Thoracic aorta (tissue), 2 donors: ENCODE data around the gene H6PD. TPM values are rescaled to one million over a fixed set of nuclear protein-coding genes. Genes with fewer than 3 reads are reported as not detected.

Experiments
- ATAC-seq: fragments of 150-250 bp; one replicate; pipeline ENCODE4 v1.8.0; 2017; ENCODE audit warnings: low read depth; ENCODE audit not compliant: insufficient number of reproducible peaks, low FRiP score
- DNase-seq: peaks from one replicate; pipeline ENCODE4 v3.0.0-alpha.2; 2020; ENCODE audit warnings: low spot score
- H3K27ac ChIP-seq, 2 donors: fragments of 200-600 bp; sonication (generic); 1 replicate in 1 of 2; 2 replicates in 1 of 2; pipeline ENCODE4 v1.5.1; 2016; ENCODE audit warnings: mild to moderate bottlenecking in 2 of 2, moderate library complexity in 2 of 2
- H3K27me3 ChIP-seq: fragments of 200-600 bp; sonication (generic); replicated peaks from 2 replicates; pipeline ENCODE4 v1.6.0; 2016; ENCODE audit warnings: mild to moderate bottlenecking; ENCODE audit not compliant: insufficient read depth
- H3K36me3 ChIP-seq: fragments of 200-600 bp; sonication (generic); one replicate; pipeline ENCODE4 v1.5.1; 2016
- H3K4me1 ChIP-seq, 2 donors: fragments of 200-600 bp; sonication (generic); 1 replicate in 1 of 2; 2 replicates in 1 of 2; pipeline versions ENCODE4 v1.5.1 to v1.6.0; 2016; ENCODE audit warnings: low read depth in 2 of 2, mild to moderate bottlenecking in 1 of 2; ENCODE audit not compliant: control insufficient read depth in 1 of 2
- H3K4me3 ChIP-seq: fragments of 200-600 bp; sonication (generic); 2 replicates; pipeline ENCODE4 v1.5.1; 2016; ENCODE audit warnings: mild to moderate bottlenecking
- H3K9me3 ChIP-seq: fragments of 200-600 bp; sonication (generic); 2 replicates; pipeline ENCODE4 v1.5.1; 2016
- CTCF ChIP-seq: fragments of 200-600 bp; sonication (generic); IDR thresholded peaks from one replicate; pipeline ENCODE4 v1.5.1; 2019; ENCODE audit warnings: antibody characterized with exemption
- total RNA-seq, 2 donors: library from RNA; depleted of rRNA; stranded (reverse); fragments of >200 nt; gene quantifications; one replicate each; pipeline versions ENCODE4 v1.1.0 to v1.2.3, GENCODE V29; 2016

H6PD gene
- total RNA-seq, 2 donors from 2014 or later: 57.8 to 80.6 TPM

GRCh38 chr1:9271861-9272595 lies 37.5 kb downstream of the H6PD start:
- Histone ChIP-seq H3K9me3 (no peaks in the 10 kb centered on the region), H3K36me3 (no peaks in the 10 kb centered on the region), H3K27me3 (no peaks in the 10 kb centered on the region), H3K27ac (no peak overlapping the region), H3K4me1 (peaks cover 0 to 16% of the 10 kb centered on the region in 2 donors), H3K4me3 (no peak overlapping the region)
- no peak for TF ChIP-seq CTCF
- no peak for DNase-seq
- no peak for ATAC-seq

- ATAC-seq (no peak), DNase-seq (no peak)
- TF ChIP-seq CTCF: no peak
- Histone ChIP-seq H3K27me3 (no peaks in the 10 kb centered on the region), H3K9me3 (no peaks in the 10 kb centered on the region), H3K4me1 (peaks cover 6 to 24% of the 10 kb centered on the region in 2 donors), H3K36me3 (no peaks in the 10 kb centered on the region), H3K27ac (no peak overlapping the region), H3K4me3 (no peak overlapping the region)
Measured at GRCh38 chr1:9273177-9273576, 38.6 kb downstream of the H6PD start.

GRCh38 chr1:9275161-9275560 lies 40.6 kb downstream of the H6PD start:
- no peak overlapping the region for H3K27ac ChIP-seq
- H3K4me3 ChIP-seq: no peak overlapping the region
- DNase-seq (no peak), ATAC-seq (no peak)
- H3K9me3 ChIP-seq: no peaks in the 10 kb centered on the region
- no peaks in the 10 kb centered on the region for H3K27me3 ChIP-seq
- no peak for TF ChIP-seq CTCF
- H3K36me3 ChIP-seq: no peaks in the 10 kb centered on the region
- H3K4me1 ChIP-seq: peaks cover 15 to 42% of the 10 kb centered on the region in 2 donors

DNA sequence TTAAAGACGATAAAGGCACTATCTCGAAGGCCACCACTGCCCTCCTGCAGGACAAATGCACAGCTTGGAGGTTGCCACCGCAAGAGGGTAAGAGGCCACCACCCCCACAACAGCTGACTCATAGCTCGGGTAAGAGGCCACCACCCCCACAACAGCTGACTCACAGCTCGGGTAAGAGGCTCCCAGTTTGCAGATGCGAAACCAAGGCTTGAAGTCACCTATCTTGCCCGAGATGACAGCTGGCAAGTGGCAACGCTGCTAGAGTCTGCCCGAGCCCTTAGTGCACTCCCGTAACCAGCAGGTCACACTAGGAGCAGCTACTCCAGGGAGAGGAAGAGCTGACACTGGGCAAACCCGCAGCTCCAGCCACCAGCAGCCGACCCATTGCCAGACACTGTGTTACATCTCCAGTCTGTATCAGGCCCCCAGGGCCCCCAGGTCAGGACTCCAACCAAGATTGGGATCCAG lies 41.0 kb downstream of the H6PD start:
- TF ChIP-seq CTCF: no peak
- no peak overlapping the region for H3K27ac ChIP-seq

DNA sequence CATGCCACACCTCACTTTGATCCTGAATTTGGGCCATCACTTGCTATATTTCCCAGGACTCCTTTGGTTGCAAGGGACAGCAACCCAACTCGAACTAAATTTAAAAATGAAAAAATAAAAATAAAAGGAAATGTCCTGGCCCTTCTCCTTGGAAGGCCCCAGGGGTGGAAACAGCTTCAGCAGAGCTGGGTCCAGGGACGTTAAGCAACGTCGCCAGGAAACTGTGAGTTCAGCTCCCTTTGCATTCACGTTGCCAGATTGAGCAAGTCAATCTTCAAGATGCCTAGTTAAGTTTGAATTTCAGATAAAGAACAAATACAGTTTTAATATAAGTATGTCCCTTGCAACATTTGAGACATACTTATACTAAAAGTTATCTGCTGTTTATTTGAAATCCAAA lies 43.5 kb downstream of the H6PD start:
- peak overlapping the region; percentile 36 to 76 for H3K27ac ChIP-seq
- no peaks in the 10 kb centered on the region for H3K27me3 ChIP-seq
- TF ChIP-seq CTCF: no peak
- ATAC-seq (no peak), DNase-seq (no peak)
- no peaks in the 10 kb centered on the region for H3K9me3 ChIP-seq
- peaks cover 22 to 61% of the 10 kb centered on the region in 2 donors for H3K4me1 ChIP-seq
- no peaks in the 10 kb centered on the region for H3K36me3 ChIP-seq
- no peak overlapping the region for H3K4me3 ChIP-seq

More for the DNA sequence above, 41.0 kb downstream of the H6PD start:
- Histone ChIP-seq H3K36me3 (no peaks in the 10 kb centered on the region), H3K9me3 (no peaks in the 10 kb centered on the region), H3K27me3 (no peaks in the 10 kb centered on the region), H3K4me3 (no peak overlapping the region), H3K4me1 (peaks cover 17 to 45% of the 10 kb centered on the region in 2 donors)
- ATAC-seq (peak; percentile 36), DNase-seq (peak; percentile 57)
